Measurements from ENCODE around the gene TMEM54.

- TF ChIP-seq CTCF (IDR thresholded peaks at IDR 0.05; ENCODE audit: low read length) (no peak), EZH2 (IDR thresholded peaks at IDR 0.05; ENCODE audit: borderline replicate concordance, low read length) (no peak)
Measured at GRCh38 chr1:32927441-32927840, 26.3 kb upstream of the TMEM54 start.

Data from OCI-LY1 (cell line).